GM12801 (cell line): ENCODE results near the gene NEDD4L.

Source experiments
- CTCF ChIP-seq: IDR thresholded peaks from one replicate; pipeline ENCODE4 v1.5.1; 2011; ENCODE audit warnings: control low read depth; ENCODE audit not compliant: insufficient read length; ENCODE audit errors: extremely low read depth

NEDD4L gene

GRCh38 chr18:58125756-58126155 is 81.7 kb downstream of the NEDD4L start:
- no peak for TF ChIP-seq CTCF

- no peak for TF ChIP-seq CTCF
Observed at GRCh38 chr18:58128381-58129374, 84.7 kb downstream of the NEDD4L start.

DNA sequence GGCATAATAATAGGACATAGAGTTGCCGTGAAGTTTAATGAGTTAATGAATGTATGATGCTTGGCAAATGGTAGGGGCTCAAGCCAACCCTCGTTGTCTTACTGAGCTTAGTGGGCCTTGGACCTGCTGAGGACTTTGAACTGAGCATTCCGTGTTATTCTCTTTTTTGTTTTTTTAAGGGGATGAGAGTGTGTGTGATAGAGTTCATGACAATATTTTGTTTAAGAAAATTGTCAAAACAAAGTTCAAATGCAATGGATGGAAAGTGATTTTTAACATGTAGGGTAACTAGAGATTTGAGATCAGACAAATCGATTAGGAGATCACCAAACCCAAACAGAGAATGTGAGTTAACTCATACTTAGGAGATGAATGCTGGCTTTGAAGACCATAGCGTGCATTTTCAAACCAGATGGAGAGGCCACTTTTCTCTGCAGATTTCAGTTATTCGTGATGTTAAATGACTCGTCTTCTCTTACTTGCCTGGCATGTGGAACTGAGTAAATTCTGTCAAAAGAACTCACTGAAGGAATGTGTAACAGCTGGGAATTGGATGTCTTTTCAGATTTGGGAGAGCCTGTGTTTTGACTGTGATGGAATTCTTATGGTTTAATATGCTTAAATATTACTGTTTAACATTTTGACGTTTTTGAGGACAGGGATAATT is 88.7 kb downstream of the NEDD4L start:
- no peak for TF ChIP-seq CTCF

DNA sequence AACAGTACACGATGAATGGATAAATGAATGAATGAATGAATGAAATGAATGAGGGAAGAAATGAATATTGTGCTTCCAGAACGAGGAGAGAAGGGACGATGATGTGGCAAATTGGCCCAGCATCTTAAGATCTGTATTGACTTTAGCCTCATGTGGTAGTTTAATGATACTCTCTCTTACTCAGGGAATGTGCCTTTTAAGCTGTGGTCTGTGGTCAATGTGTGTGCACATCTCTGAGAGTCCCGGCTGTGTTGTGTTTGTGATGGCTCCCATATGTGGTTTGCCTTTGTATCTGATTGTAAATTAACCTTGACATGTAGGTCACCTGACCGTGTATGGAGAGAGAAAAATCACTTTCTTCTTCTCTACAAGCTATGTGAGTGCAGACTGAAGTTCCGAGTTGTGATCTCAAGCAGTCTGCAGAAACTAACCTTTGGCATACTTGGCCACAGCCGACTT is 91.2 kb downstream of the NEDD4L start:
- TF ChIP-seq CTCF: no peak

DNA sequence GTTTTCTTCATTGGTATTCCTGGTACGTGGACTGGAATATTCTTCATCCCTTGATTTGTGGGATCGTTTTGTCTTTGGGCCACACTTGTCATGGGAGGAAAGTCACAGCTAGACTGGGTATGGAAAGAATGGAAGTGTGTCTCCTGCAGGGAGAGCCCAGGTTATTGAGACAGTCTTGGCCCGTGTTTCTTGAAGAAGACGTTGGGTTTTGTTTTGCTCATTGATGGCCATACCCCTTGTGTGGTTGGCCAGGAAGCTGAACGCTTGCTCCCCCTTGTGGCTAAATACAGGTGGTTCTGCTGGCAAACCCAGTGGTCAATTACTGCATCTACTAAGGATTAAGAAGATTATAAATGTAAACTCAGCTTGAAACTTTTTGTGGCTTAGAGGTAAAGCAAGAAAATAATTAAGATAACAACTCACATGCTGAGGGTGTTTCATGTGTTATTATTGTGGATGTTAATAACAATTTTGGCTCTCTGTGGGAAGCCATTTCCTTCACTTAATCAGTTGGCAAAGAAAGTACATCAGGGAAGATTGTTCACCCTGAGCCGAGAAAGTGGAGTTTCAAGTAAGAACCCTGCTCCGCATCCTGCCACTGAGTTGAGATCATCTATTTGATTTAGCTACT is 91.8 kb downstream of the NEDD4L start:
- TF ChIP-seq CTCF: peak; percentile 87

GRCh38 chr18:58136879-58137278 is 92.9 kb downstream of the NEDD4L start:
- TF ChIP-seq CTCF: no peak
